ENCODE results near the gene LRPAP1.
"Not testable (repeated sequence)": the region's sequence is repeated elsewhere in the genome, so short reads cannot be mapped to it uniquely, and the experiment has no call there.

DNA sequence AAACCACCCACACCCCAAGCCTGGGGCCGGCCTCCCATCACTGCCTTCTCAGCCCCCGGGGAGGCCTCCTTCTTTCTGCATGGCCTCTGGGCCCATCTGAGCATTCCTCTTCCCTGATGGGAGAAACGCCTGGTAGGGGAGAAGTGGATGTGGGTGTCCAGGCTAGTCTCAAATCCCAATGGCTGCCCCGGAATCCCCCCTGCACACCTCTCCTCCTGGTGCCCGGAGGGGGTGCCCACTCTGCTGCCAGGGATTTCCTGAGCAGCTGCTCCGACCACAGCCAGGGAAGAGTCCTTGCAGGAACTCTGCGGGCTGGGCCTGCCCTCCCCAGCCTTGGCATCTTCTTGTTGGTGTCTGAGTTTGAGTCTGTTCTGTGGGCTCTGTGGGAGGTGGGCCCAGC lies 19.1 kb upstream of the LRPAP1 start:
- not testable (repeated sequence) for TF ChIP-seq POLR2A (IDR thresholded peaks at IDR 0.05)
- TF ChIP-seq, protein P1, sequence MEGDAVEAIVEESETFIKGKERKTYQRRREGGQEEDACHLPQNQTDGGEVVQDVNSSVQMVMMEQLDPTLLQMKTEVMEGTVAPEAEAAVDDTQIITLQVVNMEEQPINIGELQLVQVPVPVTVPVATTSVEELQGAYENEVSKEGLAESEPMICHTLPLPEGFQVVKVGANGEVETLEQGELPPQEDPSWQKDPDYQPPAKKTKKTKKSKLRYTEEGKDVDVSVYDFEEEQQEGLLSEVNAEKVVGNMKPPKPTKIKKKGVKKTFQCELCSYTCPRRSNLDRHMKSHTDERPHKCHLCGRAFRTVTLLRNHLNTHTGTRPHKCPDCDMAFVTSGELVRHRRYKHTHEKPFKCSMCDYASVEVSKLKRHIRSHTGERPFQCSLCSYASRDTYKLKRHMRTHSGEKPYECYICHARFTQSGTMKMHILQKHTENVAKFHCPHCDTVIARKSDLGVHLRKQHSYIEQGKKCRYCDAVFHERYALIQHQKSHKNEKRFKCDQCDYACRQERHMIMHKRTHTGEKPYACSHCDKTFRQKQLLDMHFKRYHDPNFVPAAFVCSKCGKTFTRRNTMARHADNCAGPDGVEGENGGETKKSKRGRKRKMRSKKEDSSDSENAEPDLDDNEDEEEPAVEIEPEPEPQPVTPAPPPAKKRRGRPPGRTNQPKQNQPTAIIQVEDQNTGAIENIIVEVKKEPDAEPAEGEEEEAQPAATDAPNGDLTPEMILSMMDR (IDR thresholded peaks at IDR 0.05), result not testable (repeated sequence)
